Endodermal cell (in vitro differentiated cells): ENCODE data around the gene RAET1E. TPM values are rescaled to one million over a fixed set of nuclear protein-coding genes. Genes with fewer than 3 reads are reported as not detected.

ENCODE experiments used
- DNase-seq: peaks from one replicate; pipeline ENCODE4 v3.0.0-alpha.2; 2017
- H3K27ac ChIP-seq: 2 replicates; pipeline ENCODE4 v1.5.1; 2013; ENCODE audit warnings: mild to moderate bottlenecking, low read depth, low read length, moderate library complexity
- H3K27me3 ChIP-seq: 2 replicates; pipeline ENCODE4 v1.6.1; 2013; ENCODE audit warnings: mild to moderate bottlenecking, low read length, moderate library complexity; ENCODE audit not compliant: insufficient read depth, control insufficient read depth, poor library complexity, severe bottlenecking
- H3K36me3 ChIP-seq: 2 replicates; pipeline ENCODE4 v1.7.0; 2013; ENCODE audit warnings: mild to moderate bottlenecking, low read length, moderate library complexity; ENCODE audit not compliant: control insufficient read depth, insufficient read depth
- H3K4me1 ChIP-seq: one replicate; pipeline ENCODE4 v1.7.0; 2013; ENCODE audit warnings: low read length; ENCODE audit not compliant: control insufficient read depth, insufficient read depth
- H3K4me3 ChIP-seq: 2 replicates; pipeline ENCODE4 v1.5.1; 2013; ENCODE audit warnings: mild to moderate bottlenecking, low read length, moderate library complexity
- H3K9ac ChIP-seq: 2 replicates; pipeline ENCODE4 v1.6.1; 2013; ENCODE audit warnings: mild to moderate bottlenecking, low read length, moderate library complexity; ENCODE audit not compliant: poor library complexity, severe bottlenecking; ENCODE audit errors: extremely low read depth
- H3K9me3 ChIP-seq: 2 replicates; pipeline ENCODE4 v1.6.1; 2013; ENCODE audit warnings: mild to moderate bottlenecking, low read length, moderate library complexity; ENCODE audit not compliant: control insufficient read depth
- H3K27ac Mint-ChIP-seq: 2 replicates; pipeline ENCODE4 v1.8.0; 2020; ENCODE audit warnings: mixed read lengths
- H3K27me3 Mint-ChIP-seq: 2 replicates; pipeline ENCODE4 v1.8.0; 2021; ENCODE audit warnings: mild to moderate bottlenecking, mixed read lengths; ENCODE audit not compliant: insufficient read depth
- H3K36me3 Mint-ChIP-seq: 2 replicates; pipeline ENCODE4 v1.8.0; 2020; ENCODE audit warnings: low read depth, mixed read lengths
- H3K4me1 Mint-ChIP-seq: 2 replicates; pipeline ENCODE4 v1.8.0; 2020; ENCODE audit warnings: mixed read lengths
- H3K4me3 Mint-ChIP-seq: 2 replicates; pipeline ENCODE4 v1.8.0; 2020; ENCODE audit warnings: mild to moderate bottlenecking, moderate library complexity, mixed read lengths
- H3K9me3 Mint-ChIP-seq: 2 replicates; pipeline ENCODE4 v1.8.0; 2020; ENCODE audit warnings: mild to moderate bottlenecking, mixed read lengths
- CTCF ChIP-seq: fragments of 200-600 bp; sonication (generic); conservative IDR thresholded peaks from 2 replicates; pipeline ENCODE4 v1.5.0; 2021; ENCODE audit warnings: antibody characterized with exemption, mild to moderate bottlenecking
- WGBS, 2 experiments: methylation state at CpG; one replicate each; pipeline versions ENCODE4 v1.1.5 to v1.1.7; 2013; ENCODE audit warnings: missing lambda C conversion rate in 2 of 2, mixed read lengths in 1 of 2; ENCODE audit not compliant: insufficient coverage in 1 of 2, insufficient read length in 1 of 2; 5-methylcytosine and 5-hydroxymethylcytosine counted together
- total RNA-seq, 2 donors: library from RNA; stranded (reverse); fragmentation: NEBNext Ultra II Directional in 1 of 2; extraction: Animal tissue kit (Norgen Biotek cat#: 25700) in 1 of 2; gene quantifications; 2 replicates in 1 of 2; 3 replicates in 1 of 2; pipeline ENCODE4 v1.2.1, GENCODE V29; 2021

The RAET1E gene
- total RNA-seq, 2 donors from 2014 or later, result not detected

- H3K27me3 ChIP-seq, result peaks cover 6% of the 10 kb centered on the region
- H3K27ac ChIP-seq, result no peak overlapping the region
- no peak overlapping the region for H3K4me3 Mint-ChIP-seq
- no peak overlapping the region for H3K4me3 ChIP-seq
- H3K4me1 Mint-ChIP-seq, result peaks cover 9% of the 10 kb centered on the region
- DNase-seq, result peak; percentile 10
- H3K9ac ChIP-seq, result no peak overlapping the region
- no peak for TF ChIP-seq CTCF
- WGBS, 2 experiments, result 71% methylated on average over 2 of the region's 2 CpGs; no CpG with 5 or more reads in 1 of the 2 experiments
- H3K36me3 ChIP-seq, result no peaks in the 10 kb centered on the region
- H3K36me3 Mint-ChIP-seq, result no peaks in the 10 kb centered on the region
- H3K27ac Mint-ChIP-seq, result no peak overlapping the region
- no peaks in the 10 kb centered on the region for H3K9me3 ChIP-seq
- peaks cover 36% of the 10 kb centered on the region for H3K9me3 Mint-ChIP-seq
- H3K27me3 Mint-ChIP-seq, result peaks cover 36% of the 10 kb centered on the region
- H3K4me1 ChIP-seq, result no peaks in the 10 kb centered on the region
These were observed 9.4 kb upstream of the RAET1E start for GRCh38 chr6:149907317-149907716.

- TF ChIP-seq CTCF, result no peak
- 84 to 96% methylated on average over 4 of the region's 4 CpGs for WGBS, 2 experiments
- Histone ChIP-seq H3K36me3 (no peaks in the 10 kb centered on the region), H3K4me3 (no peak overlapping the region), H3K9ac (no peak overlapping the region), H3K27me3 (peaks cover 6% of the 10 kb centered on the region), H3K9me3 (no peaks in the 10 kb centered on the region), H3K27ac (no peak overlapping the region), H3K4me1 (no peaks in the 10 kb centered on the region)
- Mint-ChIP-seq H3K9me3 (peaks cover 36% of the 10 kb centered on the region), H3K27me3 (peaks cover 32% of the 10 kb centered on the region), H3K4me3 (no peak overlapping the region), H3K27ac (no peak overlapping the region), H3K4me1 (peaks cover 9% of the 10 kb centered on the region), H3K36me3 (no peaks in the 10 kb centered on the region)
- DNase-seq, result no peak
These were observed 8.5 kb upstream of the RAET1E start for GRCh38 chr6:149906405-149906804.

- Mint-ChIP-seq H3K9me3 (peaks cover 36% of the 10 kb centered on the region), H3K36me3 (no peaks in the 10 kb centered on the region), H3K4me1 (peaks cover 9% of the 10 kb centered on the region), H3K4me3 (no peak overlapping the region), H3K27ac (no peak overlapping the region), H3K27me3 (peaks cover 29% of the 10 kb centered on the region)
- H3K36me3 ChIP-seq, result no peaks in the 10 kb centered on the region
- no peak overlapping the region for H3K9ac ChIP-seq
- H3K27ac ChIP-seq, result no peak overlapping the region
- peak; percentile 17 for DNase-seq
- no peaks in the 10 kb centered on the region for H3K4me1 ChIP-seq
- H3K27me3 ChIP-seq, result peaks cover 6% of the 10 kb centered on the region
- H3K9me3 ChIP-seq, result no peaks in the 10 kb centered on the region
- 88 to 94% methylated on average over 5 to 6 of the region's 6 CpGs for WGBS, 2 experiments
- no peak for TF ChIP-seq CTCF
- no peak overlapping the region for H3K4me3 ChIP-seq
These were observed 8.0 kb upstream of the RAET1E start for GRCh38 chr6:149905911-149906371.
